T-cell (primary cell): Measurements from ENCODE around the gene LDAH. TPM values are rescaled to one million over a fixed set of nuclear protein-coding genes. Genes with fewer than 3 reads are reported as not detected.

ENCODE experiments used
- ATAC-seq, 4 experiments: fragments of 200-7000 bp in 3 of 4; fragments of 150-1000 bp in 1 of 4; cut with Tn5 transposase; replicated peaks in 1 of 4; 1 replicate in 3 of 4; 2 replicates in 1 of 4; pipeline ENCODE4 v1.10.0; 2021; ENCODE audit warnings: moderate library complexity in 3 of 4, mild to moderate bottlenecking in 2 of 4, moderate number of reproducible peaks in 1 of 4
- CTCF ChIA-PET, 2 donors: fragments of 300-600 bp; sonication (Branson Sonifier 250); formaldehyde crosslinking; loops; one replicate each; lab custom pipeline; 2022; ENCODE audit warnings: antibody characterized with exemption in 2 of 2; lab: Charles Lee
- POLR2A ChIA-PET, 2 donors: fragments of 300-600 bp; sonication (Branson Sonifier 250); formaldehyde crosslinking; loops; one replicate each; lab custom pipeline; 2022; ENCODE audit warnings: antibody characterized with exemption in 2 of 2; lab: Charles Lee
- DNase-seq, 35 experiments: peaks; one replicate each; pipeline versions ENCODE4 v3.0.0 to v3.0.0-alpha.2; 2013 to 2023
- H3K27ac ChIP-seq: one replicate; pipeline ENCODE4 v1.5.1; 2013; ENCODE audit warnings: low read length
- H3K27me3 ChIP-seq, 2 experiments: replicated peaks in 1 of 2; 1 replicate in 1 of 2; 2 replicates in 1 of 2; pipeline versions ENCODE4 v1.6.1 to v1.7.0; 2013; ENCODE audit warnings: low read length in 1 of 2, mixed read lengths in 1 of 2; ENCODE audit not compliant: control insufficient read depth in 2 of 2, insufficient read depth in 2 of 2; ENCODE audit errors: extremely low read depth in 1 of 2
- H3K36me3 ChIP-seq, 2 donors: 1 replicate in 1 of 2; 2 replicates in 1 of 2; pipeline versions ENCODE4 v1.6.1 to v1.7.0; 2013; ENCODE audit warnings: low read length in 1 of 2; ENCODE audit not compliant: control insufficient read depth in 2 of 2, insufficient read depth in 1 of 2; ENCODE audit errors: extremely low read depth in 1 of 2
- H3K4me1 ChIP-seq, 2 experiments: 1 replicate in 1 of 2; 2 replicates in 1 of 2; pipeline versions ENCODE4 v1.6.1 to v1.7.0; 2013; ENCODE audit warnings: low read length in 2 of 2, mixed read lengths in 1 of 2; ENCODE audit not compliant: insufficient read depth in 2 of 2, control insufficient read depth in 1 of 2; ENCODE audit errors: extremely low read depth in 1 of 2
- H3K4me3 ChIP-seq, 2 donors: 1 replicate in 1 of 2; 2 replicates in 1 of 2; pipeline versions ENCODE4 v1.5.1 to v1.7.0; 2013; ENCODE audit warnings: mild to moderate bottlenecking in 2 of 2, low read length in 1 of 2, moderate library complexity in 1 of 2; ENCODE audit not compliant: control insufficient read depth in 1 of 2; ENCODE audit errors: extremely low read depth in 1 of 2
- H3K9me3 ChIP-seq: 2 replicates; pipeline ENCODE4 v1.7.0; 2013
- H3K27ac Mint-ChIP-seq, 2 donors: one replicate each; pipeline ENCODE4 v1.8.0; 2020 to 2021; ENCODE audit warnings: mild to moderate bottlenecking in 2 of 2, mixed read lengths in 2 of 2
- H3K27me3 Mint-ChIP-seq, 2 donors: one replicate each; pipeline ENCODE4 v1.8.0; 2021 to 2022; ENCODE audit warnings: mixed read lengths in 2 of 2
- H3K36me3 Mint-ChIP-seq: one replicate; pipeline ENCODE4 v1.8.0; 2021; ENCODE audit warnings: mixed read lengths
- H3K4me1 Mint-ChIP-seq, 3 donors: one replicate each; pipeline ENCODE4 v1.8.0; 2020 to 2022; ENCODE audit warnings: mixed read lengths in 3 of 3, mild to moderate bottlenecking in 1 of 3
- H3K4me3 Mint-ChIP-seq, 3 donors: one replicate each; pipeline ENCODE4 v1.8.0; 2020 to 2022; ENCODE audit warnings: mild to moderate bottlenecking in 3 of 3, mixed read lengths in 3 of 3, moderate library complexity in 3 of 3
- H3K9me3 Mint-ChIP-seq, 3 donors: one replicate each; pipeline ENCODE4 v1.8.0; 2020 to 2022; ENCODE audit warnings: mixed read lengths in 3 of 3
- WGBS: methylation state at CpG from one replicate; pipeline ENCODE4 v1.1.5; 2013; ENCODE audit warnings: missing lambda C conversion rate; ENCODE audit not compliant: insufficient coverage; 5-methylcytosine and 5-hydroxymethylcytosine counted together
- total RNA-seq, 35 experiments: library from RNA in 6 of 35; stranded (reverse) in 6 of 35; fragments of 120-200 nt in 1 of 35; gene quantifications; one replicate each; pipeline versions ENCODE4 v1.2.1 to v1.2.4 and lab custom pipeline; 2013 to 2026

The LDAH gene
- 10 to 100 TPM; 12.3 to 21.2 (median 18.1) TPM for total RNA-seq
- 22.9 TPM for total RNA-seq (2013)
- 8.4 to 56.8 (median 16.7) reads per million in 29 experiments for total RNA-seq (lab: John Stamatoyannopoulos, UW)

- H3K4me3 Mint-ChIP-seq = peak within 1 kb of the TSS; percentile 97
- ChIA-PET CTCF (interaction anchor here (0.5 to 0.7 kb wide), 3 partner anchors 40 to 568 kb away, joined by 3 to 4 read pairs (median 3); no protein-coding TSS in a partner anchor), POLR2A (interaction anchor here in 1 of 2 donors (0.6 to 1.1 kb wide), 3 partner anchors 171 to 376 kb away, joined by 3 to 5 read pairs (median 3); partner anchors contain the start of gene RHOB)
- no peaks in the 10 kb centered on the region for H3K36me3 ChIP-seq
- ATAC-seq = peak; percentile 81 to 88 (median 87)
- no peaks in the 10 kb centered on the region for H3K27me3 ChIP-seq
- peak within 1 kb of the TSS; percentile 84 to 94 for H3K4me3 ChIP-seq
- no peaks in the 10 kb centered on the region for H3K27me3 Mint-ChIP-seq
- no peaks in the 10 kb centered on the region for H3K9me3 Mint-ChIP-seq
- peaks cover 3% of the 10 kb centered on the region in 2 experiments for H3K4me1 ChIP-seq
- peaks cover 28 to 38% (median 33%) of the 10 kb centered on the region in 3 donors for H3K4me1 Mint-ChIP-seq
- H3K36me3 Mint-ChIP-seq = peaks cover 7% of the 10 kb centered on the region
- WGBS = under 1% methylated on average over 36 of the region's 46 CpGs
- peak within 1 kb of the TSS; percentile 95 for H3K27ac ChIP-seq
- DNase-seq = peak; percentile 58 to 89 (median 78)
- H3K9me3 ChIP-seq = no peaks in the 10 kb centered on the region
- peak within 1 kb of the TSS; percentile 97 to 98 for H3K27ac Mint-ChIP-seq
Observed at GRCh38 chr2:20822535-20823490, at the start of gene LDAH. Gene LDAH, minus strand, starts transcription at chr2:20823101. Its CDS starts 21,638 bp downstream, at chr2:20801463.

DNA sequence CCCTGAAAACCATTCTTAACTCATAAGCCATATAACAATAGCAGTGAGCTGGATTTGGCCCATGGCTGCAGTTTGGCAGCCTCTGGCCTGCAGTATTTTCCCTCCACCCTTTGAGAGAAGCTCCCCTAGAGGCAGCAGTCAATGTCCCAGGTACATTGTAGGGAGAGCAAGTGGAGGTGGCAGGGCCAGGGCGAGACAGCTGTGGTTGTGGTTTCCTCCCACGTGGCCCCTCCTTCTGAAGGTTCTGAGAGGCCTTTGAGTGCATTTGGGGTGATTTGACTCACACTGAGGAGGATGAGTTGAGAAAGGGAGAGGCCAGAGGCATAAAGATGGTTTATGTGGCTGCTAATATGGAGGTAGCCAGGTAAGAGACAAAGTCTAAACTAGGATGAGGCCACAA is 45.5 kb upstream of the LDAH start:
- WGBS = 0% methylated on average over 2 of the region's 2 CpGs
- CTCF ChIA-PET = no interaction called here
- no peaks in the 10 kb centered on the region for H3K9me3 ChIP-seq
- POLR2A ChIA-PET = no interaction called here
- H3K36me3 ChIP-seq = no peaks in the 10 kb centered on the region
- H3K4me3 Mint-ChIP-seq = no peak overlapping the region
- peaks cover 2% of the 10 kb centered on the region in 2 experiments for H3K27me3 ChIP-seq
- peaks cover 17 to 22% of the 10 kb centered on the region in 2 donors for H3K27me3 Mint-ChIP-seq
- no peaks in the 10 kb centered on the region for H3K9me3 Mint-ChIP-seq
- H3K27ac ChIP-seq = no peak overlapping the region
- no peak overlapping the region for H3K4me3 ChIP-seq
- peaks cover 6 to 12% (median 10%) of the 10 kb centered on the region in 3 donors for H3K4me1 Mint-ChIP-seq
- ATAC-seq (peak; percentile 71 to 94 (median 84)), DNase-seq (peak in 27 of 35 experiments; percentile 4 to 41 (median 16))
- H3K27ac Mint-ChIP-seq = no peak overlapping the region
- H3K36me3 Mint-ChIP-seq = no peaks in the 10 kb centered on the region
- peaks cover 0 to 6% of the 10 kb centered on the region in 2 experiments for H3K4me1 ChIP-seq

GRCh38 chr2:20862850-20863249 is 39.9 kb upstream of the LDAH start:
- Mint-ChIP-seq H3K27ac (no peak overlapping the region), H3K9me3 (no peaks in the 10 kb centered on the region), H3K27me3 (peaks cover 8 to 19% of the 10 kb centered on the region in 2 donors), H3K4me1 (peaks cover 0 to 3% (median 0%) of the 10 kb centered on the region in 3 donors), H3K36me3 (no peaks in the 10 kb centered on the region), H3K4me3 (no peak overlapping the region)
- CTCF ChIA-PET = interaction anchor here in 1 of 2 donors (0.6 kb wide), 1 partner anchor 41 kb away, joined by 3 read pairs; no protein-coding TSS in a partner anchor
- no peak overlapping the region for H3K4me3 ChIP-seq
- no peak overlapping the region for H3K27ac ChIP-seq
- no peaks in the 10 kb centered on the region for H3K36me3 ChIP-seq
- DNase-seq (no peak), ATAC-seq (no peak)
- H3K4me1 ChIP-seq = no peaks in the 10 kb centered on the region
- POLR2A ChIA-PET = no interaction called here
- no peaks in the 10 kb centered on the region for H3K9me3 ChIP-seq
- H3K27me3 ChIP-seq = peaks cover 0 to 5% of the 10 kb centered on the region in 2 experiments
- no CpG with 5 or more reads among the region's 6 CpGs for WGBS

DNA sequence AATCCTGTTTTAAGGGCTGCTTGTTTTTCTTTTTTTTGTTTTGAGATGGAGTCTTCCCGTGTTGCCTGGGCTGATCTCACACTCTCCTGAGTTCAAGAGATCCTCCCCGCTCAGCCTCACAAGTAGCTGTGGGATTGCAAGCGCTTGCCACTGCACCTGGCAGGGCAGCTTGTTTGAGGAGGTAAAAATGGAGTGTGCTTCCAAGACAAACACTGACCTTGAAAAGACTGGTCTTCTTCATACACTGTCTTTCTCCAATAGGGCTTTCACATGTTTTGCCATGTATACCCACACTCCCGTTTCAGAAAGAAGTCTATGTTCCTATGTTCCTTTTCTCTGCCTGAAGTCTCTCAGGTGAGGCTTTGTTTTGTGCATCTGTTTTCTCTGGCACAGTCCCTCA is 32.6 kb upstream of the LDAH start:
- H3K27me3 ChIP-seq = peaks cover 3 to 4% of the 10 kb centered on the region in 2 experiments
- H3K27ac ChIP-seq = no peak overlapping the region
- H3K9me3 ChIP-seq = no peaks in the 10 kb centered on the region
- ChIA-PET POLR2A (no interaction called here), CTCF (no interaction called here)
- no peaks in the 10 kb centered on the region for H3K4me1 ChIP-seq
- 78% methylated on average over 1 of the region's 4 CpGs for WGBS
- Mint-ChIP-seq H3K4me1 (no peaks in the 10 kb centered on the region), H3K27ac (no peak overlapping the region), H3K4me3 (no peak overlapping the region), H3K27me3 (peaks cover 5 to 17% of the 10 kb centered on the region in 2 donors), H3K9me3 (no peaks in the 10 kb centered on the region), H3K36me3 (no peaks in the 10 kb centered on the region)
- no peaks in the 10 kb centered on the region for H3K36me3 ChIP-seq
- ATAC-seq = no peak
- no peak for DNase-seq
- no peak overlapping the region for H3K4me3 ChIP-seq

DNA sequence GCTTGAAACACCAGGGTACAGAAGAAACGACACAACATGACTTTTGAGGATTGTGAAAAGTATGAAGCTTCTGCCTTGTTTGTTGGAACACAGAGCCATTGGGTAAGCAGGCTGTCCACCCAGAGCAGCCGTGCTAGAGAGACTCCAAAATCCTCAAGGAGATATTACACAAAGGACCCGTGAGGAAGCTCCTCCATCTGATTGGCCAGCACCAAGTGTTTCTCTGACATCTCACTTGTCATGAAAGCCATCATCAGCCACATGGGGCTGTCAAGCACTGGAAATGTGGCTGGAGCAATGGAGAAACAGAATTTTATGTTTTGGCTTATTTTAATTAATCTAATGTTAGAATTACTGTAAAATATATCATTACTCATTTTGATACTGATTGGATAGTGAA is 29.8 kb upstream of the LDAH start:
- Histone ChIP-seq H3K36me3 (no peaks in the 10 kb centered on the region), H3K27ac (no peak overlapping the region), H3K4me3 (no peak overlapping the region), H3K9me3 (no peaks in the 10 kb centered on the region), H3K4me1 (no peaks in the 10 kb centered on the region), H3K27me3 (peaks cover 0 to 3% of the 10 kb centered on the region in 2 experiments)
- H3K9me3 Mint-ChIP-seq = no peaks in the 10 kb centered on the region
- peaks cover 2 to 24% of the 10 kb centered on the region in 2 donors for H3K27me3 Mint-ChIP-seq
- ATAC-seq = no peak
- no peak overlapping the region for H3K4me3 Mint-ChIP-seq
- H3K27ac Mint-ChIP-seq = no peak overlapping the region
- H3K4me1 Mint-ChIP-seq = no peaks in the 10 kb centered on the region
- H3K36me3 Mint-ChIP-seq = no peaks in the 10 kb centered on the region
- no peak for DNase-seq
- ChIA-PET POLR2A (no interaction called here), CTCF (no interaction called here)
- WGBS = 96% methylated on average over 2 of the region's 3 CpGs

DNA sequence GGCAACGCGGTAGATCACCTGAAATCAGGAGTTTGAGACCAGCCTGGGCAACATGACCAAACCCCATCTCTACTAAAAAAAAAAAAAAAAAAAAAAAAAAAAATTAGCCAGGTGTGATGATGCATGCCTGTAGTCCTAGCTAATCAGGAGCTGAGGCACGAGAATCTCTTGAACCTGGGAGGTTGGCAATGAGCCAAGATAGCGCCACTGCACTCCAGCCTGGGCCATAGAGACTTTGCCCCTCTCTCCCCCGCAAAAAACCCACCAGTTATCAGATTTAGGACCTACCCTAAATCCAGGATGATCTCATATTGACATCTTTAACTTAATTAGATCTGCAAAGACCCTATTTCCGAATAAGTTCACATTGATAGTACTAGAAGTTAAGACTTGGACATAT is 29.2 kb upstream of the LDAH start:
- Histone ChIP-seq H3K27ac (no peak overlapping the region), H3K9me3 (no peaks in the 10 kb centered on the region), H3K4me3 (no peak overlapping the region), H3K27me3 (peaks cover 0 to 3% of the 10 kb centered on the region in 2 experiments), H3K36me3 (no peaks in the 10 kb centered on the region), H3K4me1 (no peaks in the 10 kb centered on the region)
- ATAC-seq (no peak), DNase-seq (no peak)
- Mint-ChIP-seq H3K27ac (no peak overlapping the region), H3K9me3 (no peaks in the 10 kb centered on the region), H3K4me1 (no peaks in the 10 kb centered on the region), H3K4me3 (no peak overlapping the region), H3K27me3 (peaks cover 2 to 24% of the 10 kb centered on the region in 2 donors), H3K36me3 (no peaks in the 10 kb centered on the region)
- CTCF ChIA-PET = no interaction called here
- POLR2A ChIA-PET = no interaction called here
- WGBS = 84% methylated on average over 3 of the region's 6 CpGs
